HepG2 (cell line): ENCODE results near the gene RNF213. TPM values are rescaled to one million over a fixed set of nuclear protein-coding genes. Genes with fewer than 3 reads are reported as not detected.

Source experiments
- ATAC-seq: fragments of 200-7000 bp; cut with Tn5 transposase; 3 replicates; pipeline ENCODE4 v1.9.1; 2020; ENCODE audit warnings: mild to moderate bottlenecking, moderate library complexity
- BruUV-seq: library from RNA; stranded (reverse); fragments of 400-500 nt; replicated peaks from 2 replicates; lab custom pipeline; 2021; lab: Mats Ljungman, UMichigan
- CTCF ChIA-PET: fragments of 300-600 bp; formaldehyde crosslinking; extraction: SDS; loops from one replicate; lab custom pipeline; 2021; ENCODE audit warnings: low total read pairs, inconsistent platforms, low intra/inter-chr PET ratio; lab: Yijun Ruan, JAX
- POLR2A ChIA-PET: fragments of 350-600 bp; sonication (Branson Sonifier 250); formaldehyde crosslinking; loops from one replicate; lab custom pipeline; 2020; ENCODE audit warnings: antibody characterized with exemption, inconsistent platforms; lab: Yijun Ruan, JAX
- DNase-seq: peaks from one replicate; pipeline ENCODE4 v3.0.0-alpha.2; 2015; ENCODE audit warnings: low spot score
- FAIRE-seq: peaks from 3 replicates; lab custom pipeline; 2011; peaks lifted over from hg19 to GRCh38; lab: Jason Lieb, UNC
- H2AFZ ChIP-seq: one replicate; pipeline ENCODE4 v1.6.1; 2011; ENCODE audit warnings: low read length, inconsistent platforms
- H3K27ac ChIP-seq: fragments of 300-600 bp; 3 replicates; pipeline ENCODE4 v1.8.0; 2011; ENCODE audit warnings: mixed run types, mild to moderate bottlenecking, mixed read lengths, low read length, inconsistent platforms; ENCODE audit not compliant: insufficient read depth; ENCODE audit errors: extremely low read length
- H3K27me3 ChIP-seq, 2 experiments: fragments of 200-600 bp in 1 of 2; 2 replicates in 1 of 2; 3 replicates in 1 of 2; pipeline versions ENCODE4 v1.6.0 to v1.8.0; 2011; ENCODE audit warnings: low read length in 2 of 2, mild to moderate bottlenecking in 2 of 2, moderate library complexity in 2 of 2, inconsistent platforms in 1 of 2; ENCODE audit not compliant: insufficient read depth in 2 of 2, control insufficient read depth in 1 of 2
- H3K36me3 ChIP-seq, 2 experiments: fragments of 200-600 bp in 1 of 2; replicated peaks in 1 of 2; 2 replicates in 1 of 2; 3 replicates in 1 of 2; pipeline versions ENCODE4 v1.5.1 to v1.8.0; 2011; ENCODE audit warnings: low read length in 2 of 2, inconsistent platforms in 1 of 2; ENCODE audit not compliant: insufficient read depth in 2 of 2, control insufficient read depth in 1 of 2
- H3K4me1 ChIP-seq: 2 replicates; pipeline ENCODE4 v1.5.1; 2012; ENCODE audit warnings: low read length, inconsistent platforms; ENCODE audit not compliant: insufficient read depth
- H3K4me2 ChIP-seq: 2 replicates; pipeline ENCODE4 v1.6.0; 2011; ENCODE audit warnings: low read depth, low read length, inconsistent platforms
- H3K4me3 ChIP-seq, 3 experiments: fragments of 200-600 bp in 1 of 3; sonication (generic), shearing (Covaris generic) in 1 of 3; replicated peaks in 1 of 3; 2 replicates each; pipeline ENCODE4 v1.5.1; 2011 to 2016; ENCODE audit warnings: low read length in 3 of 3, inconsistent platforms in 2 of 3, low read depth in 2 of 3, mild to moderate bottlenecking in 2 of 3, control low read depth in 1 of 3, mixed read lengths in 1 of 3; ENCODE audit not compliant: insufficient read depth in 1 of 3
- H3K79me2 ChIP-seq: one replicate; pipeline ENCODE4 v1.6.1; 2011; ENCODE audit warnings: low read length, inconsistent platforms; ENCODE audit not compliant: insufficient read depth
- H3K9ac ChIP-seq: 2 replicates; pipeline ENCODE4 v1.6.0; 2011; ENCODE audit warnings: mild to moderate bottlenecking, low read depth, low read length, inconsistent platforms; ENCODE audit not compliant: insufficient read depth
- H3K9me3 ChIP-seq: 2 replicates; pipeline ENCODE4 v1.5.1; 2012; ENCODE audit warnings: mild to moderate bottlenecking, low read length
- H4K20me1 ChIP-seq: 2 replicates; pipeline ENCODE4 v1.6.0; 2011; ENCODE audit warnings: inconsistent platforms, mild to moderate bottlenecking, low read length, moderate library complexity; ENCODE audit not compliant: insufficient read depth
- CENPX ChIP-seq: sonication (generic); formaldehyde crosslinking; IDR thresholded peaks from 2 replicates; pipeline ENCODE4 v1.9.0; 2021; ENCODE audit warnings: mild to moderate bottlenecking, missing genetic modification reagents, moderate library complexity
- GLI4 ChIP-seq: sonication (generic); formaldehyde crosslinking; IDR thresholded peaks from 2 replicates; pipeline ENCODE4 v1.5.1; 2020; ENCODE audit warnings: missing genetic modification reagents, mild to moderate bottlenecking, moderate library complexity, borderline replicate concordance
- KMT2A ChIP-seq: sonication (generic); formaldehyde crosslinking; IDR thresholded peaks from 2 replicates; pipeline ENCODE4 v1.4.0; 2020; ENCODE audit warnings: missing genetic modification reagents
- SIX1 ChIP-seq: sonication (generic); formaldehyde crosslinking; IDR thresholded peaks from 2 replicates; pipeline ENCODE4 v1.4.0; 2020; ENCODE audit warnings: missing genetic modification reagents, borderline replicate concordance
- ZNF234 ChIP-seq: sonication (generic); formaldehyde crosslinking; conservative IDR thresholded peaks from 2 replicates; pipeline ENCODE4 v1.5.1; 2020; ENCODE audit warnings: mild to moderate bottlenecking, missing genetic modification reagents
- ZNF678 ChIP-seq: sonication (generic); formaldehyde crosslinking; IDR thresholded peaks from 2 replicates; pipeline ENCODE4 v1.4.0; 2020; ENCODE audit warnings: mild to moderate bottlenecking, missing genetic modification reagents
- ZNF747 ChIP-seq: sonication (generic); formaldehyde crosslinking; IDR thresholded peaks from 2 replicates; pipeline ENCODE4 v1.8.1; 2023; ENCODE audit warnings: missing genetic modification reagents, mild to moderate bottlenecking, borderline replicate concordance
- ZNF891 ChIP-seq: sonication (generic); formaldehyde crosslinking; IDR thresholded peaks from 2 replicates; pipeline ENCODE4 v1.5.0; 2020; ENCODE audit warnings: mild to moderate bottlenecking, missing genetic modification reagents
- WGBS: methylation state at CpG from one replicate; pipeline ENCODE4 v1.1.6; 2017; ENCODE audit warnings: low lambda C conversion rate; 5-methylcytosine and 5-hydroxymethylcytosine counted together
- in situ Hi-C: cut with HindIII; loops from 2 replicates; pipeline ENCODE4 v1.10.0; 2017; ENCODE audit warnings: low pct_unique_long_range_greater_than_20kb; ENCODE audit not compliant: extremely low pct_ligation_motif_present
- intact Hi-C: fragments of 100-400 bp; cut with micrococcal nuclease; formaldehyde crosslinking; loops from one replicate; pipeline ENCODE4 v1.10.0; 2022; ENCODE audit not compliant: unreplicated experiment
- polyA plus RNA-seq, 8 experiments: library from polyadenylated mRNA; depleted of rRNA in 3 of 8; stranded (reverse) in 7 of 8; unstranded in 1 of 8; fragments of >200 nt; fragmentation: Illumina TruSeq in 4 of 8; extraction: Trizol in 4 of 8; gene quantifications; 2 replicates each; pipeline versions ENCODE4 v1.2.1 to v1.2.3, GENCODE V29; 2011 to 2016; ENCODE audit warnings: low read depth in 4 of 8, missing spikeins in 1 of 8, mixed read lengths in 1 of 8; ENCODE audit not compliant: insufficient read depth in 1 of 8
- total RNA-seq, 5 experiments: library from RNA; depleted of rRNA; stranded (reverse); fragments of >200 nt; fragmentation: Illumina TruSeq; extraction: Trizol; gene quantifications; 2 replicates each; pipeline ENCODE4 v1.2.3, GENCODE V29; 2016; ENCODE audit warnings: low read depth in 1 of 5

The RNF213 gene
- total and polyA plus RNA-seq, 2 of the 13 experiments (the other 11 are each of a cell fraction or from before 2014, with no cell fraction given), result 38.6 to 38.7 TPM

- FAIRE-seq (no peak), ATAC-seq (no peak), DNase-seq (no peak)
- Histone ChIP-seq H3K79me2 (no peaks in the 10 kb centered on the region), H3K27ac (no peak overlapping the region), H4K20me1 (no peaks in the 10 kb centered on the region), H3K4me2 (no peak overlapping the region), H3K9ac (no peak overlapping the region), H3K9me3 (no peaks in the 10 kb centered on the region), H3K4me3 (no peak overlapping the region), H3K27me3 (no peaks in the 10 kb centered on the region), H2AFZ (no peak overlapping the region), H3K4me1 (no peaks in the 10 kb centered on the region), H3K36me3 (peaks cover 30 to 63% of the 10 kb centered on the region in 2 experiments)
- intact Hi-C loops (no loop called here), in situ Hi-C loops (no loop called here)
- 95% methylated on average over 16 of the region's 16 CpGs for WGBS
- ChIA-PET POLR2A (no interaction called here), CTCF (no interaction called here)
- BruUV-seq, result no TSS peak
- no peak for TF ChIP-seq ZNF678 (CRISPR knock-in tag)
- TF ChIP-seq ZNF234 (CRISPR knock-in tag), result no peak
- TF ChIP-seq GLI4 (CRISPR knock-in tag), result no peak
- TF ChIP-seq ZNF747 (CRISPR knock-in tag), result no peak
- TF ChIP-seq KMT2A (CRISPR knock-in tag), result no peak
- no peak for TF ChIP-seq SIX1
- TF ChIP-seq CENPX (CRISPR knock-in tag), result no peak
- no peak for TF ChIP-seq ZNF891 (CRISPR knock-in tag)
Observed at GRCh38 chr17:80308692-80309517, 48.3 kb downstream of the RNF213 start.
